HG03575 (cell line): ENCODE results near the gene F12.
"Not testable (repeated sequence)": the region's sequence is repeated elsewhere in the genome, so short reads cannot be mapped to it uniquely, and the experiment has no call there.

Source experiments
- ATAC-seq: cut with Tn5 transposase; IDR thresholded peaks from one replicate; pipeline ENCODE4 v1.9.1; 2021; ENCODE audit not compliant: unreplicated experiment, insufficient number of reproducible peaks, low FRiP score; ENCODE audit errors: extremely low read depth

Gene F12

GRCh38 chr5:177393990-177394389, 15.4 kb downstream of the F12 start:
- no peak for ATAC-seq

- ATAC-seq, result no peak
These were observed 16.1 kb downstream of the F12 start for GRCh38 chr5:177393206-177393765.

- no peak for ATAC-seq
These were observed 16.6 kb downstream of the F12 start for GRCh38 chr5:177392765-177393164.

GRCh38 chr5:177390363-177391300, 18.7 kb downstream of the F12 start:
- no peak for ATAC-seq

- no peak for ATAC-seq
These were observed 19.9 kb downstream of the F12 start for GRCh38 chr5:177389241-177390169.

- ATAC-seq, result no peak
These were observed 20.8 kb downstream of the F12 start for GRCh38 chr5:177388521-177389052.

GRCh38 chr5:177387405-177387804, 22.0 kb downstream of the F12 start:
- no peak for ATAC-seq

- ATAC-seq, result no peak
These were observed 22.8 kb downstream of the F12 start for GRCh38 chr5:177386542-177386941.

GRCh38 chr5:177385720-177386119, 23.6 kb downstream of the F12 start:
- ATAC-seq, result no peak

- no peak for ATAC-seq
These were observed 25.2 kb downstream of the F12 start, which contains the start of gene SLC34A1 for GRCh38 chr5:177384134-177384533. Gene SLC34A1, plus strand, starts transcription at chr5:177384434. Its CDS starts 1,308 bp downstream, at chr5:177385742.

GRCh38 chr5:177383181-177383580, 26.2 kb downstream of the F12 start:
- no peak for ATAC-seq

GRCh38 chr5:177382423-177383029, 26.8 kb downstream of the F12 start:
- no peak for ATAC-seq

GRCh38 chr5:177380805-177381126, 28.6 kb downstream of the F12 start:
- no peak for ATAC-seq

GRCh38 chr5:177378884-177379883, 30.2 kb downstream of the F12 start:
- no peak for ATAC-seq

GRCh38 chr5:177377851-177378776, 31.2 kb downstream of the F12 start:
- no peak for ATAC-seq

GRCh38 chr5:177376107-177376506, 33.3 kb downstream of the F12 start:
- ATAC-seq, result no peak

- not testable (repeated sequence) for ATAC-seq
These were observed 33.8 kb downstream of the F12 start for GRCh38 chr5:177375516-177375915.
